MCF 10A (cell line): ENCODE data around the gene NAA80. TPM values are rescaled to one million over a fixed set of nuclear protein-coding genes. Genes with fewer than 3 reads are reported as not detected.

Experiments used
- BruUV-seq: library from RNA; stranded (reverse); fragments of 400-500 nt; replicated peaks from 2 replicates; lab custom pipeline; 2021; lab: Mats Ljungman, UMichigan
- CTCF ChIA-PET: fragments of 300-600 bp; sonication (Branson Sonifier 250); formaldehyde crosslinking; extraction: SDS; loops from one replicate; lab custom pipeline; 2021; ENCODE audit warnings: antibody characterized with exemption, inconsistent platforms; lab: Yijun Ruan, JAX
- POLR2A ChIA-PET: fragments of 300-600, 350-650 bp; sonication (Branson Sonifier 250); formaldehyde crosslinking; extraction: SDS; loops from one replicate; lab custom pipeline; 2020; ENCODE audit warnings: antibody characterized with exemption, inconsistent platforms; lab: Yijun Ruan, JAX
- DNase-seq: peaks from one replicate; pipeline ENCODE4 v3.0.0-alpha.2; 2018; ENCODE audit not compliant: unreplicated experiment
- H3K27ac Mint-ChIP-seq: one replicate; pipeline ENCODE4 v1.8.0; 2022; ENCODE audit warnings: mild to moderate bottlenecking, low read depth, mixed read lengths; ENCODE audit not compliant: unreplicated experiment
- H3K27me3 Mint-ChIP-seq: one replicate; pipeline ENCODE4 v1.8.0; 2022; ENCODE audit warnings: mixed read lengths; ENCODE audit not compliant: insufficient read depth, unreplicated experiment
- H3K36me3 Mint-ChIP-seq: one replicate; pipeline ENCODE4 v1.8.0; 2022; ENCODE audit warnings: mild to moderate bottlenecking, moderate library complexity, mixed read lengths; ENCODE audit not compliant: insufficient read depth, unreplicated experiment
- H3K4me1 Mint-ChIP-seq: one replicate; pipeline ENCODE4 v1.8.0; 2022; ENCODE audit warnings: mixed read lengths; ENCODE audit not compliant: insufficient read depth, unreplicated experiment
- H3K4me3 Mint-ChIP-seq: one replicate; pipeline ENCODE4 v1.8.0; 2022; ENCODE audit warnings: mild to moderate bottlenecking, moderate library complexity, mixed read lengths; ENCODE audit not compliant: unreplicated experiment
- H3K9me3 Mint-ChIP-seq: one replicate; pipeline ENCODE4 v1.8.0; 2022; ENCODE audit warnings: mixed read lengths; ENCODE audit not compliant: unreplicated experiment
- CTCF ChIP-seq: fragments of 200-600 bp; IDR thresholded peaks from one replicate; pipeline ENCODE4 v1.8.0; 2022; ENCODE audit warnings: antibody characterized with exemption, mild to moderate bottlenecking; ENCODE audit not compliant: unreplicated experiment
- intact Hi-C: fragments of 100-400 bp; cut with micrococcal nuclease; formaldehyde crosslinking; loops from 2 replicates; pipeline ENCODE4 v1.14.1; 2022
- total RNA-seq: library from RNA; stranded (reverse); gene quantifications from 2 replicates; pipeline ENCODE4 v1.2.3, GENCODE V29; 2022

The NAA80 gene
- total RNA-seq, 1 experiment from 2014 or later = 12.4 TPM

- no TSS peak for BruUV-seq
Observed at GRCh38 chr3:50322115-50322385, 22.8 kb upstream of the NAA80 start.

GRCh38 chr3:50321336-50322114 lies 22.3 kb upstream of the NAA80 start:
- Mint-ChIP-seq H3K27ac (peak overlapping the region; percentile 98), H3K9me3 (no peaks in the 10 kb centered on the region), H3K27me3 (no peaks in the 10 kb centered on the region), H3K4me3 (peak overlapping the region; percentile 80), H3K36me3 (peaks cover under 1% of the 10 kb centered on the region), H3K4me1 (peaks cover 17% of the 10 kb centered on the region)
- CTCF ChIA-PET = interaction anchor here (0.6 to 3.9 kb wide), 7 partner anchors 19 to 1179 kb away, joined by 3 to 38 read pairs (median 3); partner anchors contain the start of genes HYAL3, IFRD2 and NAA80
- no TSS peak for BruUV-seq
- TF ChIP-seq CTCF = peak; percentile 38
- peak; percentile 89 for DNase-seq
- intact Hi-C loops = loop anchor here (1.0 kb wide), 1 partner anchor 22 kb away; the partner anchor contains the start of genes HYAL3 and NAA80
- POLR2A ChIA-PET = interaction anchor here (0.6 to 5.0 kb wide), 6 partner anchors 15 to 1671 kb away, joined by 3 to 25 read pairs (median 8); partner anchors contain the start of genes HYAL3, IFRD2 and NAA80

More at GRCh38 chr3:50322115-50322385, 22.8 kb upstream of the NAA80 start:
- ChIA-PET CTCF (interaction anchor here (0.9 to 3.9 kb wide), 4 partner anchors 7 to 56 kb away, joined by 3 to 38 read pairs (median 26); partner anchors contain the start of genes HYAL3, IFRD2 and NAA80), POLR2A (interaction anchor here (0.6 to 5.0 kb wide), 5 partner anchors 14 to 1670 kb away, joined by 3 to 25 read pairs (median 5); partner anchors contain the start of genes HYAL3, IFRD2 and NAA80)
- no peak overlapping the region for H3K4me3 Mint-ChIP-seq
- H3K9me3 Mint-ChIP-seq = no peaks in the 10 kb centered on the region
- H3K27ac Mint-ChIP-seq = no peak overlapping the region
- no peak for TF ChIP-seq CTCF
- intact Hi-C loops = no loop called here
- peaks cover 12% of the 10 kb centered on the region for H3K4me1 Mint-ChIP-seq
- no peak for DNase-seq
- H3K27me3 Mint-ChIP-seq = no peaks in the 10 kb centered on the region
- H3K36me3 Mint-ChIP-seq = no peaks in the 10 kb centered on the region

- Mint-ChIP-seq H3K27me3 (no peaks in the 10 kb centered on the region), H3K4me1 (peaks cover 22% of the 10 kb centered on the region), H3K9me3 (no peaks in the 10 kb centered on the region), H3K4me3 (peak overlapping the region; percentile 80), H3K27ac (peak overlapping the region; percentile 98), H3K36me3 (peaks cover 6% of the 10 kb centered on the region)
- intact Hi-C loops = loop anchor here (1.0 kb wide), 1 partner anchor 22 kb away; the partner anchor contains the start of genes HYAL3 and NAA80
- no peak for TF ChIP-seq CTCF
- no TSS peak for BruUV-seq
- peak; percentile 68 for DNase-seq
- POLR2A ChIA-PET = interaction anchor here (0.6 to 5.0 kb wide), 6 partner anchors 11 to 29 kb away, joined by 3 to 25 read pairs (median 8); partner anchors contain the start of genes HYAL3, IFRD2 and NAA80
- CTCF ChIA-PET = interaction anchor here (0.6 to 1.3 kb wide), 5 partner anchors 14 to 1179 kb away, joined by 3 to 4 read pairs (median 3); no protein-coding TSS in a partner anchor
Observed at GRCh38 chr3:50320853-50321335, 21.7 kb upstream of the NAA80 start.
